T-helper 17 cell (primary cell): ENCODE measurements around the gene HIPK2. TPM values are rescaled to one million over a fixed set of nuclear protein-coding genes. Genes with fewer than 3 reads are reported as not detected.
"Not testable (repeated sequence)": the region's sequence is repeated elsewhere in the genome, so short reads cannot be mapped to it uniquely, and the experiment has no call there.

ENCODE experiments used
- ATAC-seq: fragments of 150-1000 bp; cut with Tn5 transposase; 2 replicates; pipeline ENCODE4 v1.10.0; 2021; ENCODE audit warnings: mild to moderate bottlenecking, moderate library complexity
- DNase-seq, 3 donors: peaks; one replicate each; pipeline versions ENCODE4 v3.0.0 to v3.0.0-alpha.2; 2020 to 2021
- H3K9me3 ChIP-seq: one replicate; pipeline ENCODE4 v1.7.0; 2013; ENCODE audit warnings: low read length, mild to moderate bottlenecking; ENCODE audit not compliant: control insufficient read depth, poor library complexity, severe bottlenecking
- H3K27ac Mint-ChIP-seq: one replicate; pipeline ENCODE4 v1.8.0; 2022; ENCODE audit warnings: mild to moderate bottlenecking, moderate library complexity, mixed read lengths
- H3K27me3 Mint-ChIP-seq: one replicate; pipeline ENCODE4 v1.8.0; 2022; ENCODE audit warnings: mixed read lengths
- H3K36me3 Mint-ChIP-seq: one replicate; pipeline ENCODE4 v1.8.0; 2022; ENCODE audit warnings: low read depth, mixed read lengths
- H3K4me1 Mint-ChIP-seq: one replicate; pipeline ENCODE4 v1.8.0; 2022; ENCODE audit warnings: mild to moderate bottlenecking, mixed read lengths
- H3K4me3 Mint-ChIP-seq: one replicate; pipeline ENCODE4 v1.8.0; 2022; ENCODE audit warnings: mild to moderate bottlenecking, moderate library complexity, mixed read lengths
- total RNA-seq, 4 donors: library from RNA in 2 of 4; stranded (reverse) in 2 of 4; gene quantifications; one replicate each; pipeline ENCODE4 v1.2.3 and lab custom pipeline; 2022 to 2026

Gene HIPK2
- total RNA-seq, 2 donors from 2014 or later = 36.9 to 42.9 TPM

DNA sequence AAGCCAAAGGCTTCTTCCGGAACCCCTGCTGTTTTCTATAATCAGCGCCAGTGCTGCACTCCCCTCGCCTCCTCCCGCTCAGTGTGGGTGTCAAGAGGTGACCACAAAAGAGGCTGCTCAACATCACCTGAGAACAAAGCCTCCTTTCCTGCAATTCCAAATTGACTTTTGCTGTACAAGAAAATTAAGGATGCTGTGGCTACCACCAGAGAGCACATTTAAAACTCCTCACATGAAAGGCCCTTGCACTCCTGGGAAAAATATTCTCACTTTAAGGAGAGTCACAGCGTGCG, 96.4 kb downstream of the HIPK2 start:
- ATAC-seq (peak; percentile 46), DNase-seq (no peak)
- Mint-ChIP-seq H3K27ac (peak overlapping the region; percentile 41), H3K27me3 (no peaks in the 10 kb centered on the region), H3K4me1 (peaks cover 30% of the 10 kb centered on the region), H3K4me3 (peak overlapping the region; percentile 70), H3K36me3 (no peaks in the 10 kb centered on the region)
- no peaks in the 10 kb centered on the region for H3K9me3 ChIP-seq

GRCh38 chr7:139680676-139681462, 96.9 kb downstream of the HIPK2 start:
- DNase-seq = no peak
- H3K9me3 ChIP-seq = no peaks in the 10 kb centered on the region
- H3K4me1 Mint-ChIP-seq = peaks cover 35% of the 10 kb centered on the region
- peak overlapping the region; percentile 41 for H3K27ac Mint-ChIP-seq
- no peaks in the 10 kb centered on the region for H3K36me3 Mint-ChIP-seq
- no peaks in the 10 kb centered on the region for H3K27me3 Mint-ChIP-seq
- ATAC-seq = peak; percentile 74
- H3K4me3 Mint-ChIP-seq = peak overlapping the region; percentile 31

DNA sequence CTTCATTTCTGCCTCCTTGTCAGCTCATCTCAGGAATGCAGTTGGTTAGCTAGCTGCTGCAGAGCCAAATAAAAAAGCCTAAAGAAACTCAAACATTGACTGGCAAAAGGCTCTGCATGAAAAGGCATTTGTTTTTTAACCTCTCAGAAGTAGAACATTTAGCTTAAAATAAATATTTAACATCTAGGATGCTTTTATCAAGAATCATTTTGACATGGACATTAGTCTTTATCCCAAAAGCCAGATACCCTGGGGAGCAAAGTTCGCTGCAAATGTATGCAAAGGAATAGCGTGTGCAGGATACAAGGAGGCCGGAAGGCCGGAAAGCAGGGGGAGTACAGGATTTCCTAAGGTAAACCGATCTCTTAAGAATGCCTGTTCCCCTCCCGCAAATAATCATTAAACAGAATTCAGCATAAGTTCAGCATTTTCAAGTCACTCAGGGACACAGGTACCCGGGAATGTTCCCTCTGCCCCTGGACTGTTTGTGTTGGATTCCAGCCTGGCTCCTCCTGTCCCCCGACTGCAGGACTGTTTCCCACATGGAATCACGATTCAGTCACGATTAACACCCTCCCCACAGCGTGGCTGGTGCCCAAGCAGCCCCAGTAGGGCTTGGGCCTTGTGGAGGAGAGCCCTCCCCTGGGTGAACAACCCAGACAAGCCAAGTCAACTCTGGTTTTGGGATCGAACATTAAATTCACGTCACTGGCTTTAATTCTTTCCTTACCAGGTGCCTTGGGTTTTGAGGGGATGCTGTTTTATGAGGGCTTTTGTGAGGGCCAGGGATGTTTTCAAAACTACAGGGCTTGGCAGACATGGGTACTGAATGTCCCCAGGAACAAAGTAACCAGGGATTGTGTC, 97.8 kb downstream of the HIPK2 start:
- ATAC-seq = no peak
- no peak for DNase-seq
- Mint-ChIP-seq H3K4me3 (no peak overlapping the region), H3K36me3 (peaks cover 2% of the 10 kb centered on the region), H3K4me1 (peaks cover 42% of the 10 kb centered on the region), H3K27ac (peak overlapping the region; percentile 41), H3K27me3 (no peaks in the 10 kb centered on the region)
- no peaks in the 10 kb centered on the region for H3K9me3 ChIP-seq

GRCh38 chr7:139676390-139676789, 101.4 kb downstream of the HIPK2 start:
- no peak overlapping the region for H3K4me3 Mint-ChIP-seq
- H3K9me3 ChIP-seq = no peaks in the 10 kb centered on the region
- peak overlapping the region; percentile 37 for H3K27ac Mint-ChIP-seq
- H3K27me3 Mint-ChIP-seq = no peaks in the 10 kb centered on the region
- H3K36me3 Mint-ChIP-seq = peaks cover 4% of the 10 kb centered on the region
- H3K4me1 Mint-ChIP-seq = peaks cover 24% of the 10 kb centered on the region
- DNase-seq (no peak), ATAC-seq (no peak)

- no peak for ATAC-seq
- peaks cover 20% of the 10 kb centered on the region for H3K4me1 Mint-ChIP-seq
- H3K36me3 Mint-ChIP-seq = peaks cover 4% of the 10 kb centered on the region
- no peak for DNase-seq
- H3K9me3 ChIP-seq = no peaks in the 10 kb centered on the region
- H3K27ac Mint-ChIP-seq = peak overlapping the region; percentile 53
- H3K4me3 Mint-ChIP-seq = no peak overlapping the region
- no peaks in the 10 kb centered on the region for H3K27me3 Mint-ChIP-seq
These were observed 102.4 kb downstream of the HIPK2 start for GRCh38 chr7:139675127-139676125.

- Mint-ChIP-seq H3K4me3 (no peak overlapping the region), H3K36me3 (peaks cover 4% of the 10 kb centered on the region), H3K27ac (peak overlapping the region; percentile 53), H3K27me3 (no peaks in the 10 kb centered on the region), H3K4me1 (peaks cover 22% of the 10 kb centered on the region)
- ATAC-seq (no peak), DNase-seq (no peak)
- H3K9me3 ChIP-seq = no peaks in the 10 kb centered on the region
These were observed 103.1 kb downstream of the HIPK2 start for GRCh38 chr7:139674752-139675126.

DNA sequence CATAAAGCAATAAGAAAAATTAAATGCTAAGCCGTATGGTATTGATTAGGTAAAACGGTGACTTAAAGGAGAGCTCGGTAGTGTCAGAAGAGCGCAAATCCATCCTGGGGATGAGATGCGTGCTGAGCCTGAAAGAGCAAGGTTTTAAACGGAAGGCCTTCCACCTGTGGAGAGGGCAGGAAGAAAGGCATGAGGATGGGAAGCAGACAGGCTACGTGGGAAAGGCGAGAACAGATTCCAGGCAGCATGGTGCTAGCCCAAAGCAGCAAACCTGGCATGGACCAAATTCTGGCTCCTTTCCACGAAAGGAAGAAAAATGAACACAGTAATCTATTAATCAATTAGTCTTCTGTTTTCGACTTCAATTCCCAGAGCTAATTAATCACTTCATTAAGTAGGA, 103.5 kb downstream of the HIPK2 start:
- H3K36me3 Mint-ChIP-seq = peaks cover 4% of the 10 kb centered on the region
- H3K27ac Mint-ChIP-seq = peak overlapping the region; percentile 53
- H3K4me3 Mint-ChIP-seq = no peak overlapping the region
- no peak for ATAC-seq
- no peaks in the 10 kb centered on the region for H3K27me3 Mint-ChIP-seq
- peaks cover 24% of the 10 kb centered on the region for H3K4me1 Mint-ChIP-seq
- no peak for DNase-seq
- no peaks in the 10 kb centered on the region for H3K9me3 ChIP-seq

DNA sequence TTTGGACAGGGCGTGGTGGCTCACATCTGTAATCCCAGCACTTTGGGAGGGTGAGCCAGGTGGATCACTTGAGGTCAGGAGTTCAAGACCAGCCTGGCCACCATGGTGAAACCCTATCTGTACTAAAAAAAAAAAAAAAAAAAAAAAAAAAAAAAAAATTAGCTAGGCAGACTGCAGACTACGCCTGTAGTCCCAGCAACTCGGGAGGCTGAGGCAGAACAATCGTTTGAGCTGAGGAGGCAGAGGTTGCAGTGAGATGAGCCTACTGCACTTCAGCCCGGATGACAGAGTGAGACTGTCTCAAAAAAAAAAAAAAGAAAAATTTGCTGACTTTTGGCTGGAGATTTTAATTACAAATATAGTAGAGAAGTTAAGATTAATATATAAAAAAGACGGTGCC, 104.0 kb downstream of the HIPK2 start:
- Mint-ChIP-seq H3K4me1 (peaks cover 28% of the 10 kb centered on the region), H3K4me3 (no peak overlapping the region), H3K27me3 (no peaks in the 10 kb centered on the region), H3K27ac (peak overlapping the region; percentile 75), H3K36me3 (peaks cover 4% of the 10 kb centered on the region)
- no peaks in the 10 kb centered on the region for H3K9me3 ChIP-seq
- DNase-seq (no peak), ATAC-seq (no peak)

DNA sequence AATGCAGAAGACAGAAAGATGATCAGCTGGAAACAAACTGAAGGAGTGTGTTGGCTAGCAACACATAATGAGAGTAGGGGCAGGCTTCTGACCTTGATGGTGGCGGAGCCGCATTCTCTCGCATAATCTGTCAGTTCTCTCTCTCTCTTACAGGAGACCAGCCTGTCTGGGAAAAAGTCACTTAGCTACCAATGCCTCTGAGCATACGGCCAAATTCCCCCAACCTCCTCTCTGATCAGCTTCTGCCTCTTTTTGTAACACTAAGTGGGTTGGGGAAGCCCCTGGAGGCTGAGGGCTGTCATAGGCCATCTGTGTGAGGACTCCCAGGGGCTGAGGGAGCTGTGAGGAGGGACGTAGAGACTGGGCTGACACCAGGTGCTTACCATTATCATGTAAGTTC, 104.6 kb downstream of the HIPK2 start:
- no peaks in the 10 kb centered on the region for H3K9me3 ChIP-seq
- H3K36me3 Mint-ChIP-seq = peaks cover 4% of the 10 kb centered on the region
- H3K4me3 Mint-ChIP-seq = no peak overlapping the region
- peaks cover 28% of the 10 kb centered on the region for H3K4me1 Mint-ChIP-seq
- peak overlapping the region; percentile 75 for H3K27ac Mint-ChIP-seq
- DNase-seq (no peak), ATAC-seq (peak; percentile 90)
- no peaks in the 10 kb centered on the region for H3K27me3 Mint-ChIP-seq

GRCh38 chr7:139671967-139672366, 105.8 kb downstream of the HIPK2 start:
- no peaks in the 10 kb centered on the region for H3K27me3 Mint-ChIP-seq
- ATAC-seq (no peak), DNase-seq (no peak)
- H3K4me3 Mint-ChIP-seq = no peak overlapping the region
- H3K36me3 Mint-ChIP-seq = peaks cover 4% of the 10 kb centered on the region
- peaks cover 28% of the 10 kb centered on the region for H3K4me1 Mint-ChIP-seq
- H3K9me3 ChIP-seq = no peaks in the 10 kb centered on the region
- peak overlapping the region; percentile 75 for H3K27ac Mint-ChIP-seq

- not testable (repeated sequence) for H3K27me3 Mint-ChIP-seq, DNase-seq, H3K9me3 ChIP-seq, ATAC-seq, H3K36me3 Mint-ChIP-seq, H3K4me3 Mint-ChIP-seq
- H3K27ac Mint-ChIP-seq = peak overlapping the region; percentile 79
- H3K4me1 Mint-ChIP-seq = peaks cover 23% of the 10 kb centered on the region
These were observed 107.1 kb downstream of the HIPK2 start for GRCh38 chr7:139670662-139671061.

DNA sequence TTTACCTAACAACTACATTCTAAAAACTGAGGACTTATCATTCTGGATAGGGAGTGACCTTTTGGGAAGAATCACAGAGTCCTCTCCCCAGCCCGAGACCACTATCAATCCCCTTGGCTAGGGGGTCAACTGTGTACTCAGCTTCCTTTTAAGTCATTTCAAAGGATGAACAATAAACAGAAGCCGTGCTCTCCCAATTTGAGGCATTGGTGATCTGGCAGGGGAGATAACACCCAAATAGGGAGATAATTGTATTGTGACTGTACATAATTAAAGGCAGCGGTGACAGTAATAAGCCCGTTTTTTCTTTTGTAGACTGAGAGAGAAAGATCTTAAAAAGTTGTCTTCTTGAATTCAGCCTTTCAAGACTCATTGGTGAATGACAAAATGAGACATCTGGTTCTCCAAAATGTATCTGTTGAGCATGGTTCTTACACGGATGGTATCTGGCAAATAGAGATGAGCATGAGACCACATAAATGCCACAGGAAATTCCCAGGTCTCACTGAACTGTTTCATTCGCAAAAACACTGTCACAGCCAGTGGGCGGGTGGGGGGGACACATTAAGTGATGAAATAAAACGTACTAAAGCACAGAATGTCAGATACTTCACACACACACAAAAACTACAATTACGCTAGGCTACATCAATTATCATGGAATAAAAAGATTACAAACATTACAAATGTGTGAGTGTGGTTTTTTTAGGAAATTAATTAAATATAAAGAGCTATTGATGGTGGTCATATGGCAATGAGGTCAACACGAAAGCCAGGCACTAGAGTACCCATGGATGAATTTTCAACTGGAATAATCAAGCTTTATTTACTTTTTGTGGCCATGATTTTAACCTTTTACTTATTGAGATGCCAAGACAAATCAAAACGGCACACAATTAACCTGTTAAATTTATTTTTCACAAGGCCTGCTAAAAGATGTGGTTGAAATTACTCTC, 108.4 kb downstream of the HIPK2 start:
- DNase-seq (no peak), ATAC-seq (peak; percentile 71)
- no peaks in the 10 kb centered on the region for H3K9me3 ChIP-seq
- Mint-ChIP-seq H3K4me3 (no peak overlapping the region), H3K4me1 (peaks cover 20% of the 10 kb centered on the region), H3K27me3 (no peaks in the 10 kb centered on the region), H3K27ac (peak overlapping the region; percentile 79), H3K36me3 (peaks cover 3% of the 10 kb centered on the region)
